PFSK-1 (cell line): Measurements from ENCODE around the gene TUNAR.

Source experiments
- POLR2AphosphoS5 ChIP-seq: IDR thresholded peaks from 2 replicates; pipeline ENCODE4 v1.6.1; 2012; ENCODE audit warnings: low read depth, mild to moderate bottlenecking, control low read depth, low read length, moderate library complexity
- TAF1 ChIP-seq: IDR thresholded peaks from 2 replicates; pipeline ENCODE4 v1.6.1; 2012; ENCODE audit warnings: low read length, control low read depth, borderline replicate concordance; ENCODE audit not compliant: insufficient read depth

DNA sequence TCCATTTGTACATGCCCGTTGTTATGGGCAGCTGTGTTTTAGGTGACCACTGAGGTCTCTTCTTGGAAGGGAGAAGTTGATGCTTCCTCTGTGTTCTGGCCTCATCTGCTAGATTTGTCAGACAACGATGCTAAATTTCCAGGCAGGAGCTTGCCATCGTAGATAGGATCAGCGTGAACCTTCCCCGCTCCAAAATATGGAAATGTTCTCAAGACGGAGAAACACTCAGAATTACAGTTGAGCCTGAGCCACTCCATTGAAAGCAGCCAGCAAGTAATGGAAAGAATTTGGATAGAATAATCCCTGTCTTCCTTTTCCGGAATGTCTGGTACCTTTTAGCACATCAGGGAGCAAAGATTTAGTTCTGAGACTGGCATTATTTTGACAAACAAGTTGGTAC is 34.8 kb downstream of the TUNAR start:
- TF ChIP-seq POLR2AphosphoS5: no peak
- no peak for TF ChIP-seq TAF1
